GM10266 (cell line): ENCODE results near the gene SORBS2.

Experiments
- DNase-seq: peaks from one replicate; pipeline ENCODE4 v3.0.0; 2012; ENCODE audit errors: extremely low spot score
- TF ChIP-seq, protein P1 (sequence below): IDR thresholded peaks from 2 replicates; pipeline ENCODE4 v1.5.1; 2012; ENCODE audit warnings: mild to moderate bottlenecking, low read depth; ENCODE audit not compliant: control insufficient read depth, insufficient read depth; ENCODE audit errors: missing control alignments

Gene SORBS2

GRCh38 chr4:185838514-185839193, 26.7 kb upstream of the SORBS2 start:
- no peak for DNase-seq
- TF ChIP-seq, protein P1, sequence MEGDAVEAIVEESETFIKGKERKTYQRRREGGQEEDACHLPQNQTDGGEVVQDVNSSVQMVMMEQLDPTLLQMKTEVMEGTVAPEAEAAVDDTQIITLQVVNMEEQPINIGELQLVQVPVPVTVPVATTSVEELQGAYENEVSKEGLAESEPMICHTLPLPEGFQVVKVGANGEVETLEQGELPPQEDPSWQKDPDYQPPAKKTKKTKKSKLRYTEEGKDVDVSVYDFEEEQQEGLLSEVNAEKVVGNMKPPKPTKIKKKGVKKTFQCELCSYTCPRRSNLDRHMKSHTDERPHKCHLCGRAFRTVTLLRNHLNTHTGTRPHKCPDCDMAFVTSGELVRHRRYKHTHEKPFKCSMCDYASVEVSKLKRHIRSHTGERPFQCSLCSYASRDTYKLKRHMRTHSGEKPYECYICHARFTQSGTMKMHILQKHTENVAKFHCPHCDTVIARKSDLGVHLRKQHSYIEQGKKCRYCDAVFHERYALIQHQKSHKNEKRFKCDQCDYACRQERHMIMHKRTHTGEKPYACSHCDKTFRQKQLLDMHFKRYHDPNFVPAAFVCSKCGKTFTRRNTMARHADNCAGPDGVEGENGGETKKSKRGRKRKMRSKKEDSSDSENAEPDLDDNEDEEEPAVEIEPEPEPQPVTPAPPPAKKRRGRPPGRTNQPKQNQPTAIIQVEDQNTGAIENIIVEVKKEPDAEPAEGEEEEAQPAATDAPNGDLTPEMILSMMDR: no peak

GRCh38 chr4:185838104-185838452, 26.1 kb upstream of the SORBS2 start:
- no peak for DNase-seq
- TF ChIP-seq, protein P1: no peak

GRCh38 chr4:185837415-185838103, 25.6 kb upstream of the SORBS2 start:
- DNase-seq: no peak
- TF ChIP-seq, protein P1: no peak

DNA sequence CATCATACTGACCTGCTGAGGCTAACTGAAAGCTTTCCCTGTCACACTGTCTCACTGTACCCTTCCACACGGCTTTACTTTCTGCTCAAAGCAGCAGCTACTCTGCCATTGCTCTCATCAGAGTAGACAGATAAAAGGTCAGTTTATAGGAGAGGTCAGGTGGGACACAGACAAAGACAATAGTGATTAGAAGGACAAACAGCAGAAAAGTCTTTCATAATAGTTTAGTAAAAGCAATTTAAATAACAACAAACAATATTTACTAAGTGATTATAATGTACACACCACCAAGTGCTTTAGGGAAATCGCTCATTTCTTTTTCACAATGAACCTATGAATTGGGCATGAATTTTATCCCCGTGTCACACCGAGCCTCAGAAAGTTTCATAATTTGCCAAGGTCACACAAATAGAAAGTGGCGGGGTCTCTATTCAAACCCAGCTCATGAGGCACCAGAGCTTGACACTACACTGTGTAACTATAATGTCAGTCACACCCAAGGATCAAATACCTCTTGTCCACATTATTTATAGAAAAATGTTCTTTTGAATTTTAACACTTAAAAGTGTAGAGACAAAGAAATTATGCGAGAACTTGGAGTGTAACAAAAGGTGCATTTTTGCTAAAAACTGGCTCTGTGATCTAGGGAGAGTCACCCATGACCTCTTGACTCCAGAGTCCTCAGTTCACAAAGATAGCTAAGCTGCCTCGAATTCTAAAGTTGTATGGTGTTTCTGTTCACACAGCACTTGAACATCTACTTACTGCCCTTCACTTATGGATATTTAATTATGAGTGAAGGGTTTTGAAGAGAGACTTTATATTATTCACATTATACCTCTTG, 24.5 kb upstream of the SORBS2 start:
- TF ChIP-seq, protein P1: no peak
- DNase-seq: no peak

- DNase-seq: no peak
- TF ChIP-seq, protein P1: no peak
Observed at GRCh38 chr4:185835814-185836213, 23.8 kb upstream of the SORBS2 start.

DNA sequence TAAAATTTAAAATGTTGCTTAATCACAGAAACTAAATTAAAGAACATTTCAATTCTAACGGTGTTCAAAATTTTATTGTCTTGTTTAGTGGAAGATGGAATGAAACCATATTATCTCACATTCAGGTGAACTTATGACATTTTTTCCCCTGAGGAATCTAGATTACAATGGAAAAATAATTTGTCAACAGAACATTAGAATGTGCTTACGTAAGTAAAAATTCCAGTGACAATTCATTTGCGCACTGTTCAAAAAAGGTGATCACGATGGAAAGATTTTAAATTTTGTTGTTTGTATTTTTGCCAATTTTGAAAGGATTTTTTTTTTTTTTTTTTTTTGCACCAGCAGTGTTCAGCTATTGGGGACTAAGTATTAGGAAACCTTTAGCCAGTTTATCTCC, 23.3 kb upstream of the SORBS2 start:
- DNase-seq: no peak
- TF ChIP-seq, protein P1: no peak
